Measurements from ENCODE around the gene ZBTB42.

The ZBTB42 gene

GRCh38 chr14:104782808-104783139, 18.1 kb upstream of the ZBTB42 start:
- no peak for DNase-seq (ENCODE audit: low read depth in 2 of 2)

- no peak for DNase-seq (ENCODE audit: low read depth in 2 of 2)
Measured at GRCh38 chr14:104783484-104784217, 17.2 kb upstream of the ZBTB42 start.

- no peak for DNase-seq (ENCODE audit: low read depth in 2 of 2)
Measured at GRCh38 chr14:104784218-104784568, 16.7 kb upstream of the ZBTB42 start.

- no peak for DNase-seq (ENCODE audit: low read depth in 2 of 2)
Measured at GRCh38 chr14:104784846-104785707, 15.8 kb upstream of the ZBTB42 start.

- DNase-seq (ENCODE audit: low read depth in 2 of 2), result no peak
Measured at GRCh38 chr14:104785708-104786080, 15.2 kb upstream of the ZBTB42 start.

- no peak for DNase-seq (ENCODE audit: low read depth in 2 of 2)
Measured at GRCh38 chr14:104786091-104786586, 14.8 kb upstream of the ZBTB42 start.

GRCh38 chr14:104786726-104787675, 13.9 kb upstream of the ZBTB42 start:
- no peak for DNase-seq (ENCODE audit: low read depth in 2 of 2)

- DNase-seq (ENCODE audit: low read depth in 2 of 2), result no peak
Measured at GRCh38 chr14:104787736-104788135, 13.2 kb upstream of the ZBTB42 start.

GRCh38 chr14:104788161-104788818, 12.6 kb upstream of the ZBTB42 start:
- no peak for DNase-seq (ENCODE audit: low read depth in 2 of 2)

- DNase-seq (ENCODE audit: low read depth in 2 of 2), result no peak
Measured at GRCh38 chr14:104788873-104789663, 11.8 kb upstream of the ZBTB42 start.

- DNase-seq (ENCODE audit: low read depth in 2 of 2), result no peak
Measured at GRCh38 chr14:104789752-104790743, 10.9 kb upstream of the ZBTB42 start.

GRCh38 chr14:104791425-104791824, 9.5 kb upstream of the ZBTB42 start:
- DNase-seq (ENCODE audit: low read depth in 2 of 2), result no peak

GRCh38 chr14:104792101-104792884, 8.6 kb upstream of the ZBTB42 start:
- no peak for DNase-seq (ENCODE audit: low read depth in 2 of 2)

GRCh38 chr14:104792945-104793702, 7.8 kb upstream of the ZBTB42 start:
- DNase-seq (ENCODE audit: low read depth in 2 of 2), result no peak

GRCh38 chr14:104793703-104793959, 7.3 kb upstream of the ZBTB42 start:
- DNase-seq (ENCODE audit: low read depth in 2 of 2), result no peak

GRCh38 chr14:104794099-104794498, 6.8 kb upstream of the ZBTB42 start:
- peak in 1 of 2 donors; percentile 41 for DNase-seq (ENCODE audit: low read depth in 2 of 2)

GRCh38 chr14:104794631-104794992, 6.3 kb upstream of the ZBTB42 start:
- DNase-seq (ENCODE audit: low read depth in 2 of 2), result no peak
